OCI-LY1 (cell line): ENCODE results near the gene TRIM2.

Experiments
- H2AFZ ChIP-seq: fragments of 200-600 bp; sonication (generic), shearing (Covaris generic); 2 replicates; pipeline ENCODE4 v1.6.0; 2014; ENCODE audit warnings: antibody characterized with exemption, mild to moderate bottlenecking, low read length
- H3F3A ChIP-seq: fragments of 200-600 bp; sonication (generic), shearing (Covaris generic); 2 replicates; pipeline ENCODE4 v1.6.0; 2014; ENCODE audit warnings: mild to moderate bottlenecking, antibody characterized with exemption, low read length, moderate library complexity; ENCODE audit not compliant: insufficient read depth
- H3K27ac ChIP-seq: fragments of 200-600 bp; sonication (generic); 2 replicates; pipeline ENCODE4 v1.5.1; 2014; ENCODE audit warnings: low read length, mixed run types, mild to moderate bottlenecking, low read depth; ENCODE audit not compliant: poor library complexity, severe bottlenecking
- H3K27me3 ChIP-seq: fragments of 200-600 bp; sonication (generic); 2 replicates; pipeline ENCODE4 v1.6.0; 2014; ENCODE audit warnings: antibody characterized with exemption, mild to moderate bottlenecking, low read length, moderate library complexity; ENCODE audit not compliant: insufficient read depth
- H3K36me3 ChIP-seq: fragments of 200-600 bp; sonication (generic); 2 replicates; pipeline ENCODE4 v1.6.1; 2014; ENCODE audit warnings: mild to moderate bottlenecking, antibody characterized with exemption, low read length, moderate library complexity, mixed read lengths; ENCODE audit not compliant: insufficient read depth
- H3K4me1 ChIP-seq: fragments of 200-600 bp; sonication (generic); 2 replicates; pipeline ENCODE4 v1.5.1; 2014; ENCODE audit warnings: mild to moderate bottlenecking, low read length, moderate library complexity; ENCODE audit not compliant: insufficient read depth, severe bottlenecking
- H3K4me2 ChIP-seq: fragments of 200-600 bp; sonication (generic), shearing (Covaris generic); 2 replicates; pipeline ENCODE4 v1.6.1; 2014; ENCODE audit warnings: low read length
- H3K4me3 ChIP-seq: fragments of 200-600 bp; sonication (generic); 2 replicates; pipeline ENCODE4 v1.5.1; 2014; ENCODE audit warnings: low read length, low read depth, mild to moderate bottlenecking, mixed read lengths; ENCODE audit not compliant: poor library complexity, severe bottlenecking
- H3K79me2 ChIP-seq: fragments of 200-600 bp; shearing (Covaris generic); 2 replicates; pipeline ENCODE4 v1.6.1; 2016; ENCODE audit warnings: mixed run types, low read length, mixed read lengths; ENCODE audit not compliant: insufficient read depth
- H3K9ac ChIP-seq: fragments of 200-600 bp; sonication (generic), shearing (Covaris generic); 2 replicates; pipeline ENCODE4 v1.6.1; 2014; ENCODE audit warnings: mild to moderate bottlenecking, low read length, mixed read lengths
- H3K9me2 ChIP-seq: fragments of 200-600 bp; sonication (generic), shearing (Covaris generic); 2 replicates; pipeline ENCODE4 v1.6.1; 2014; ENCODE audit warnings: low read depth, mild to moderate bottlenecking, low read length, mixed read lengths
- H3K9me3 ChIP-seq: fragments of 200-600 bp; shearing (Covaris generic); 2 replicates; pipeline ENCODE4 v1.6.1; 2014; ENCODE audit warnings: low read length, mixed read lengths
- H4K20me1 ChIP-seq: fragments of 200-600 bp; sonication (generic), shearing (Covaris generic); 2 replicates; pipeline ENCODE4 v1.6.0; 2016; ENCODE audit warnings: mild to moderate bottlenecking, low read length; ENCODE audit not compliant: insufficient read depth
- EZH2 ChIP-seq: fragments of 200-600 bp; sonication (generic), shearing (Covaris generic); IDR thresholded peaks from 2 replicates; pipeline ENCODE4 v1.8.0; 2017; ENCODE audit warnings: borderline replicate concordance, mixed run types, mild to moderate bottlenecking, antibody characterized with exemption, low read length, moderate library complexity, mixed read lengths
- TF ChIP-seq, protein P1 (sequence below): fragments of 200-600 bp; sonication (generic), shearing (Covaris generic); IDR thresholded peaks from 2 replicates; pipeline ENCODE4 v1.5.1; 2017; ENCODE audit warnings: mild to moderate bottlenecking, antibody characterized with exemption, low read length, moderate library complexity, mixed read lengths

The TRIM2 gene

DNA sequence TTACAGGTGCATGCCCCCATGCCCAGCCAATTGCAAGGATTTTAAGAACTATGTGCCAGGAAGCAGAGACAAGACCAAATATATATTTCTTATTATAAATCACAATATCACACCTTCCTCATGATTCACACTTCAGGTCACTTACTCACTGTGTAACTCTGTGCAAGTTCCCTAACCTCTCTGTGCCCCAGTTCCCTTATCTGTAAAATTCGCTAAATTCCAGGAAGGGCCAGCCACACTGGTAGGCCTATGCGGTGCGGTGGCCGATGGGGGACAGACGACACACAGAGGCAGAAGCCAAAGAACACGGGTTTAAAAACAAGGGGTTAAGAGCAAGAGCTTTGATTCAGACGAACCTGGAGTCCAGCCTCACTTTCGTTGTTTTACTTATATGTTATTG, 2.8 kb downstream of the TRIM2 start:
- Histone ChIP-seq H3K4me1 (no peaks in the 10 kb centered on the region), H3K4me2 (no peak overlapping the region), H3K9ac (no peak overlapping the region), H3K27ac (no peak overlapping the region), H4K20me1 (no peaks in the 10 kb centered on the region), H3K36me3 (no peaks in the 10 kb centered on the region), H2AFZ (no peak overlapping the region), H3K4me3 (no peak overlapping the region), H3F3A (no peaks in the 10 kb centered on the region), H3K27me3 (peaks cover 8% of the 10 kb centered on the region; the same call in 1 of the 2 replicates), H3K9me2 (no peaks in the 10 kb centered on the region), H3K9me3 (no peaks in the 10 kb centered on the region), H3K79me2 (no peaks in the 10 kb centered on the region)
- no peak for TF ChIP-seq EZH2
- TF ChIP-seq, protein P1, sequence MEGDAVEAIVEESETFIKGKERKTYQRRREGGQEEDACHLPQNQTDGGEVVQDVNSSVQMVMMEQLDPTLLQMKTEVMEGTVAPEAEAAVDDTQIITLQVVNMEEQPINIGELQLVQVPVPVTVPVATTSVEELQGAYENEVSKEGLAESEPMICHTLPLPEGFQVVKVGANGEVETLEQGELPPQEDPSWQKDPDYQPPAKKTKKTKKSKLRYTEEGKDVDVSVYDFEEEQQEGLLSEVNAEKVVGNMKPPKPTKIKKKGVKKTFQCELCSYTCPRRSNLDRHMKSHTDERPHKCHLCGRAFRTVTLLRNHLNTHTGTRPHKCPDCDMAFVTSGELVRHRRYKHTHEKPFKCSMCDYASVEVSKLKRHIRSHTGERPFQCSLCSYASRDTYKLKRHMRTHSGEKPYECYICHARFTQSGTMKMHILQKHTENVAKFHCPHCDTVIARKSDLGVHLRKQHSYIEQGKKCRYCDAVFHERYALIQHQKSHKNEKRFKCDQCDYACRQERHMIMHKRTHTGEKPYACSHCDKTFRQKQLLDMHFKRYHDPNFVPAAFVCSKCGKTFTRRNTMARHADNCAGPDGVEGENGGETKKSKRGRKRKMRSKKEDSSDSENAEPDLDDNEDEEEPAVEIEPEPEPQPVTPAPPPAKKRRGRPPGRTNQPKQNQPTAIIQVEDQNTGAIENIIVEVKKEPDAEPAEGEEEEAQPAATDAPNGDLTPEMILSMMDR, result no peak

DNA sequence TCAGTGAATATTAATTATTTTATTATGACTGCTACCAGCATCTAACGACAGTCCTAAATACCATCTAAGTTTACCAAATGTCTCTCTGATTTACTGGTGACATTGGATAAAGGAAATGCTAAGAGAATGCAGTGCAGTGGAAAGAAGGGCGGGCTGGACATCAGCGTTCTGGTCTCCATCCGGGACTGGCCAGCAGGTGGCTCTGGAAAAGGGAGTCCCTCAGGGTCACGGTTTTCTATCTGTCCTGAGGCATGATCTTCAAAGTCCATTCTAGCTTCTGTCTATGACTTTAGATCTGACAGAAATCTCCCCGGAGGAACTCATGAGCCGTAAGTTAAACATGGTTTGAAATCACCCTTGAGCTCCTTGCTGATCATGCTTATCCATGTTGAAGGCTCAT, 3.3 kb downstream of the TRIM2 start:
- Histone ChIP-seq H3K27me3 (peaks cover 8% of the 10 kb centered on the region; the same call in 1 of the 2 replicates), H2AFZ (no peak overlapping the region), H3K4me1 (no peaks in the 10 kb centered on the region)

DNA sequence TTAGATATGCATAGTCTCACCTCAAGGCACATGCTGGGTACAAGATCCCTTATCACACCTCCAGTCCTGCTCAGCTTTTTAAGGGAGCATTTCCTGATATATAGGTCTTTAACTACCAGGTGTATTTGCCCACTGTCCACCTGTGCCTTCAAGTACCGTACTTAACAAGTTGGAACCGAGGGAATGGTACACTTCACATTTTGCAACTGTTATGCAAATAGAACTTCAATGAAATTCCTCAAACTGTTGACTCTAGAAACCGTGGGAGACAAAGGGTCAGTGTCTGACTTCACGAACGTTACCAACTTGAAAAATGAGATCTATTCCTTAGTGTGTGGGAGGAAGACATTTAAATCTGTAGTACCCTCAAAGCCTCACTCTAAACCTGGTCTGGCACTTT, 5.2 kb downstream of the TRIM2 start:
- peaks cover 8% of the 10 kb centered on the region; the same call in 1 of the 2 replicates for H3K27me3 ChIP-seq
- no peak overlapping the region for H3K9ac ChIP-seq
- H4K20me1 ChIP-seq, result no peaks in the 10 kb centered on the region
- H3K27ac ChIP-seq, result no peak overlapping the region
- TF ChIP-seq, protein P1, result no peak
- TF ChIP-seq EZH2, result no peak
- no peaks in the 10 kb centered on the region for H3K9me3 ChIP-seq
- no peaks in the 10 kb centered on the region for H3K9me2 ChIP-seq
- no peak overlapping the region for H3K4me3 ChIP-seq
- no peaks in the 10 kb centered on the region for H3K4me1 ChIP-seq
- no peak overlapping the region for H2AFZ ChIP-seq
- no peak overlapping the region for H3K4me2 ChIP-seq
- no peaks in the 10 kb centered on the region for H3F3A ChIP-seq
- no peaks in the 10 kb centered on the region for H3K79me2 ChIP-seq
- H3K36me3 ChIP-seq, result no peaks in the 10 kb centered on the region

More for the DNA sequence above, 3.3 kb downstream of the TRIM2 start:
- H3K79me2 ChIP-seq, result no peaks in the 10 kb centered on the region
- H3K36me3 ChIP-seq, result no peaks in the 10 kb centered on the region
- H3F3A ChIP-seq, result no peaks in the 10 kb centered on the region
- H3K27ac ChIP-seq, result no peak overlapping the region
- H3K9ac ChIP-seq, result no peak overlapping the region
- H3K4me2 ChIP-seq, result no peak overlapping the region
- no peak overlapping the region for H3K4me3 ChIP-seq
- no peaks in the 10 kb centered on the region for H4K20me1 ChIP-seq
- TF ChIP-seq, protein P1, result no peak
- TF ChIP-seq EZH2, result no peak
- H3K9me3 ChIP-seq, result no peaks in the 10 kb centered on the region
- H3K9me2 ChIP-seq, result no peaks in the 10 kb centered on the region
